ENCODE measurements around the gene MAML3. TPM values are rescaled to one million over a fixed set of nuclear protein-coding genes. Genes with fewer than 3 reads are reported as not detected.

The MAML3 gene
- total RNA-seq, 1 donor from 2014 or later: 8.0 TPM

GRCh38 chr4:139966383-139966782 lies 187.6 kb downstream of the MAML3 start:
- Mint-ChIP-seq H3K4me1 (ENCODE audit: unreplicated experiment) (peaks cover 14% of the 10 kb centered on the region), H3K27ac (ENCODE audit: unreplicated experiment) (no peak overlapping the region), H3K9me3 (ENCODE audit: unreplicated experiment) (no peaks in the 10 kb centered on the region), H3K36me3 (ENCODE audit: unreplicated experiment) (no peaks in the 10 kb centered on the region), H3K27me3 (ENCODE audit: unreplicated experiment) (no peaks in the 10 kb centered on the region), H3K4me3 (ENCODE audit: unreplicated experiment) (no peak overlapping the region)
- DNase-seq (ENCODE audit: extremely low spot score, unreplicated experiment): no peak
- no peak for TF ChIP-seq CTCF (IDR thresholded peaks at IDR 0.05)

- H3K36me3 Mint-ChIP-seq (ENCODE audit: unreplicated experiment): no peaks in the 10 kb centered on the region
- TF ChIP-seq CTCF (IDR thresholded peaks at IDR 0.05): no peak
- H3K9me3 Mint-ChIP-seq (ENCODE audit: unreplicated experiment): no peaks in the 10 kb centered on the region
- DNase-seq (ENCODE audit: extremely low spot score, unreplicated experiment): no peak
- H3K4me3 Mint-ChIP-seq (ENCODE audit: unreplicated experiment): no peak overlapping the region
- H3K27ac Mint-ChIP-seq (ENCODE audit: unreplicated experiment): no peak overlapping the region
- no peaks in the 10 kb centered on the region for H3K27me3 Mint-ChIP-seq (ENCODE audit: unreplicated experiment)
- peaks cover 14% of the 10 kb centered on the region for H3K4me1 Mint-ChIP-seq (ENCODE audit: unreplicated experiment)
Measured at GRCh38 chr4:139965789-139966188, 188.2 kb downstream of the MAML3 start.

- TF ChIP-seq CTCF (IDR thresholded peaks at IDR 0.05): no peak
- Mint-ChIP-seq H3K4me1 (ENCODE audit: unreplicated experiment) (peaks cover 14% of the 10 kb centered on the region), H3K27ac (ENCODE audit: unreplicated experiment) (no peak overlapping the region), H3K4me3 (ENCODE audit: unreplicated experiment) (no peak overlapping the region), H3K36me3 (ENCODE audit: unreplicated experiment) (no peaks in the 10 kb centered on the region), H3K9me3 (ENCODE audit: unreplicated experiment) (no peaks in the 10 kb centered on the region), H3K27me3 (ENCODE audit: unreplicated experiment) (peaks cover 11% of the 10 kb centered on the region)
- DNase-seq (ENCODE audit: extremely low spot score, unreplicated experiment): no peak
Measured at GRCh38 chr4:139963708-139964107, 190.3 kb downstream of the MAML3 start.

GRCh38 chr4:139962130-139962684 lies 191.8 kb downstream of the MAML3 start:
- no peak for TF ChIP-seq CTCF (IDR thresholded peaks at IDR 0.05)
- Mint-ChIP-seq H3K4me3 (ENCODE audit: unreplicated experiment) (no peak overlapping the region), H3K36me3 (ENCODE audit: unreplicated experiment) (no peaks in the 10 kb centered on the region), H3K27ac (ENCODE audit: unreplicated experiment) (no peak overlapping the region), H3K27me3 (ENCODE audit: unreplicated experiment) (peaks cover 11% of the 10 kb centered on the region), H3K9me3 (ENCODE audit: unreplicated experiment) (no peaks in the 10 kb centered on the region), H3K4me1 (ENCODE audit: unreplicated experiment) (peaks cover 11% of the 10 kb centered on the region)
- no peak for DNase-seq (ENCODE audit: extremely low spot score, unreplicated experiment)

GRCh38 chr4:139961344-139961946 lies 192.5 kb downstream of the MAML3 start:
- Mint-ChIP-seq H3K4me3 (ENCODE audit: unreplicated experiment) (no peak overlapping the region), H3K36me3 (ENCODE audit: unreplicated experiment) (no peaks in the 10 kb centered on the region), H3K4me1 (ENCODE audit: unreplicated experiment) (peaks cover 13% of the 10 kb centered on the region), H3K27me3 (ENCODE audit: unreplicated experiment) (peaks cover 11% of the 10 kb centered on the region), H3K9me3 (ENCODE audit: unreplicated experiment) (no peaks in the 10 kb centered on the region), H3K27ac (ENCODE audit: unreplicated experiment) (no peak overlapping the region)
- no peak for DNase-seq (ENCODE audit: extremely low spot score, unreplicated experiment)
- TF ChIP-seq CTCF (IDR thresholded peaks at IDR 0.05): no peak
